Measurements from ENCODE around the gene ST3GAL3.

ST3GAL3 gene

GRCh38 chr1:43819357-43819756 lies 112.0 kb downstream of the ST3GAL3 start:
- Histone ChIP-seq H3K4me1 (ENCODE audit: insufficient read depth, insufficient read length) (no peaks in the 10 kb centered on the region), H3K4me3 (ENCODE audit: insufficient read length, low read depth) (no peak overlapping the region), H3K36me3 (ENCODE audit: insufficient read depth, insufficient read length, low read length) (peaks cover 15% of the 10 kb centered on the region), H3K9ac (ENCODE audit: insufficient read length, low read depth) (no peak overlapping the region), H3K9me3 (ENCODE audit: insufficient read depth, low read length) (peaks cover 17% of the 10 kb centered on the region), H3K27me3 (ENCODE audit: insufficient read depth, insufficient read length) (no peaks in the 10 kb centered on the region)
- no peak for DNase-seq (ENCODE audit: low read depth, low spot score)
- no peak for TF ChIP-seq YY1 (IDR thresholded peaks at IDR 0.05; ENCODE audit: insufficient read depth, insufficient read length)
- no peak for TF ChIP-seq ZNF274 (IDR thresholded peaks at IDR 0.05; ENCODE audit: low read depth, low read length)
- TF ChIP-seq SUZ12 (IDR thresholded peaks at IDR 0.05; ENCODE audit: extremely low read depth, insufficient read depth, insufficient read length): no peak

GRCh38 chr1:43821471-43821870 lies 114.1 kb downstream of the ST3GAL3 start:
- DNase-seq (ENCODE audit: low read depth, low spot score): no peak
- Histone ChIP-seq H3K36me3 (ENCODE audit: insufficient read depth, insufficient read length, low read length) (peaks cover 7% of the 10 kb centered on the region), H3K9ac (ENCODE audit: insufficient read length, low read depth) (no peak overlapping the region), H3K4me3 (ENCODE audit: insufficient read length, low read depth) (no peak overlapping the region), H3K4me1 (ENCODE audit: insufficient read depth, insufficient read length) (no peaks in the 10 kb centered on the region), H3K27me3 (ENCODE audit: insufficient read depth, insufficient read length) (no peaks in the 10 kb centered on the region), H3K9me3 (ENCODE audit: insufficient read depth, low read length) (peaks cover 17% of the 10 kb centered on the region)
- no peak for TF ChIP-seq YY1 (IDR thresholded peaks at IDR 0.05; ENCODE audit: insufficient read depth, insufficient read length)
- TF ChIP-seq SUZ12 (IDR thresholded peaks at IDR 0.05; ENCODE audit: extremely low read depth, insufficient read depth, insufficient read length): no peak
- no peak for TF ChIP-seq ZNF274 (IDR thresholded peaks at IDR 0.05; ENCODE audit: low read depth, low read length)

- H3K4me1 ChIP-seq (ENCODE audit: insufficient read depth, insufficient read length): no peaks in the 10 kb centered on the region
- H3K4me3 ChIP-seq (ENCODE audit: insufficient read length, low read depth): no peak overlapping the region
- peak; percentile 50 for DNase-seq (ENCODE audit: low read depth, low spot score)
- no peak overlapping the region for H3K9ac ChIP-seq (ENCODE audit: insufficient read length, low read depth)
- H3K36me3 ChIP-seq (ENCODE audit: insufficient read depth, insufficient read length, low read length): peaks cover 7% of the 10 kb centered on the region
- TF ChIP-seq ZNF274 (IDR thresholded peaks at IDR 0.05; ENCODE audit: low read depth, low read length): no peak
- peaks cover 17% of the 10 kb centered on the region for H3K9me3 ChIP-seq (ENCODE audit: insufficient read depth, low read length)
- no peaks in the 10 kb centered on the region for H3K27me3 ChIP-seq (ENCODE audit: insufficient read depth, insufficient read length)
Measured at GRCh38 chr1:43822040-43822690, 114.8 kb downstream of the ST3GAL3 start.

GRCh38 chr1:43824795-43825194 lies 117.5 kb downstream of the ST3GAL3 start:
- no peaks in the 10 kb centered on the region for H3K4me1 ChIP-seq (ENCODE audit: insufficient read depth, insufficient read length)
- no peaks in the 10 kb centered on the region for H3K9me3 ChIP-seq (ENCODE audit: insufficient read depth, low read length)
- H3K4me3 ChIP-seq (ENCODE audit: insufficient read length, low read depth): no peak overlapping the region
- TF ChIP-seq YY1 (IDR thresholded peaks at IDR 0.05; ENCODE audit: insufficient read depth, insufficient read length): no peak
- no peak for TF ChIP-seq SUZ12 (IDR thresholded peaks at IDR 0.05; ENCODE audit: extremely low read depth, insufficient read depth, insufficient read length)
- no peak for TF ChIP-seq ZNF274 (IDR thresholded peaks at IDR 0.05; ENCODE audit: low read depth, low read length)
- no peaks in the 10 kb centered on the region for H3K27me3 ChIP-seq (ENCODE audit: insufficient read depth, insufficient read length)
- H3K9ac ChIP-seq (ENCODE audit: insufficient read length, low read depth): no peak overlapping the region
- peaks cover 7% of the 10 kb centered on the region for H3K36me3 ChIP-seq (ENCODE audit: insufficient read depth, insufficient read length, low read length)
- no peak for DNase-seq (ENCODE audit: low read depth, low spot score)

GRCh38 chr1:43828574-43828973 lies 121.2 kb downstream of the ST3GAL3 start:
- Histone ChIP-seq H3K4me3 (ENCODE audit: insufficient read length, low read depth) (no peak overlapping the region), H3K9me3 (ENCODE audit: insufficient read depth, low read length) (no peaks in the 10 kb centered on the region), H3K4me1 (ENCODE audit: insufficient read depth, insufficient read length) (no peaks in the 10 kb centered on the region), H3K36me3 (ENCODE audit: insufficient read depth, insufficient read length, low read length) (peaks cover 12% of the 10 kb centered on the region), H3K9ac (ENCODE audit: insufficient read length, low read depth) (no peak overlapping the region), H3K27me3 (ENCODE audit: insufficient read depth, insufficient read length) (no peaks in the 10 kb centered on the region)
- no peak for DNase-seq (ENCODE audit: low read depth, low spot score)
- TF ChIP-seq SUZ12 (IDR thresholded peaks at IDR 0.05; ENCODE audit: extremely low read depth, insufficient read depth, insufficient read length): no peak
- no peak for TF ChIP-seq ZNF274 (IDR thresholded peaks at IDR 0.05; ENCODE audit: low read depth, low read length)
- no peak for TF ChIP-seq YY1 (IDR thresholded peaks at IDR 0.05; ENCODE audit: insufficient read depth, insufficient read length)

GRCh38 chr1:43830802-43831201 lies 123.5 kb downstream of the ST3GAL3 start:
- TF ChIP-seq SUZ12 (IDR thresholded peaks at IDR 0.05; ENCODE audit: extremely low read depth, insufficient read depth, insufficient read length) (no peak), YY1 (IDR thresholded peaks at IDR 0.05; ENCODE audit: insufficient read depth, insufficient read length) (no peak), ZNF274 (IDR thresholded peaks at IDR 0.05; ENCODE audit: low read depth, low read length) (no peak)
- Histone ChIP-seq H3K36me3 (ENCODE audit: insufficient read depth, insufficient read length, low read length) (peaks cover 4% of the 10 kb centered on the region), H3K9me3 (ENCODE audit: insufficient read depth, low read length) (no peaks in the 10 kb centered on the region), H3K4me1 (ENCODE audit: insufficient read depth, insufficient read length) (peaks cover 12% of the 10 kb centered on the region), H3K27me3 (ENCODE audit: insufficient read depth, insufficient read length) (no peaks in the 10 kb centered on the region), H3K9ac (ENCODE audit: insufficient read length, low read depth) (no peak overlapping the region), H3K4me3 (ENCODE audit: insufficient read length, low read depth) (no peak overlapping the region)
- no peak for DNase-seq (ENCODE audit: low read depth, low spot score)

GRCh38 chr1:43831851-43832250 lies 124.5 kb downstream of the ST3GAL3 start:
- no peak for DNase-seq (ENCODE audit: low read depth, low spot score)
- TF ChIP-seq ZNF274 (IDR thresholded peaks at IDR 0.05; ENCODE audit: low read depth, low read length): no peak
- no peak for TF ChIP-seq SUZ12 (IDR thresholded peaks at IDR 0.05; ENCODE audit: extremely low read depth, insufficient read depth, insufficient read length)
- TF ChIP-seq YY1 (IDR thresholded peaks at IDR 0.05; ENCODE audit: insufficient read depth, insufficient read length): no peak
- Histone ChIP-seq H3K4me1 (ENCODE audit: insufficient read depth, insufficient read length) (peaks cover 19% of the 10 kb centered on the region), H3K9me3 (ENCODE audit: insufficient read depth, low read length) (no peaks in the 10 kb centered on the region), H3K9ac (ENCODE audit: insufficient read length, low read depth) (no peak overlapping the region), H3K36me3 (ENCODE audit: insufficient read depth, insufficient read length, low read length) (peaks cover 4% of the 10 kb centered on the region), H3K27me3 (ENCODE audit: insufficient read depth, insufficient read length) (no peaks in the 10 kb centered on the region), H3K4me3 (ENCODE audit: insufficient read length, low read depth) (no peak overlapping the region)

Measured in NT2/D1 (cell line).